Upper lobe of left lung (tissue), 4 donors: Measurements from ENCODE around the gene C1QTNF5.

Experiments
- CTCF ChIP-seq, 6 experiments: fragments of 450-650 bp in 4 of 6; fragments of 200-600 bp in 2 of 6; sonication (generic) in 2 of 6; IDR thresholded peaks; one replicate each; pipeline ENCODE4 v1.5.1; 2016 to 2019; ENCODE audit warnings: antibody characterized with exemption in 6 of 6
- EP300 ChIP-seq, 4 donors: sonication (generic); formaldehyde crosslinking; IDR thresholded peaks; one replicate each; pipeline ENCODE4 v1.5.1; 2017; ENCODE audit warnings: antibody characterized with exemption in 4 of 4, control low read depth in 2 of 4
- POLR2A ChIP-seq, 4 donors: fragments of 450-650 bp; IDR thresholded peaks; one replicate each; pipeline ENCODE4 v1.5.1; 2016 to 2017; ENCODE audit warnings: antibody characterized with exemption in 4 of 4, mild to moderate bottlenecking in 2 of 4
- POLR2AphosphoS5 ChIP-seq, 2 donors: sonication (generic); formaldehyde crosslinking; IDR thresholded peaks; one replicate each; pipeline ENCODE4 v1.5.1; 2017; ENCODE audit warnings: antibody characterized with exemption in 2 of 2

DNA sequence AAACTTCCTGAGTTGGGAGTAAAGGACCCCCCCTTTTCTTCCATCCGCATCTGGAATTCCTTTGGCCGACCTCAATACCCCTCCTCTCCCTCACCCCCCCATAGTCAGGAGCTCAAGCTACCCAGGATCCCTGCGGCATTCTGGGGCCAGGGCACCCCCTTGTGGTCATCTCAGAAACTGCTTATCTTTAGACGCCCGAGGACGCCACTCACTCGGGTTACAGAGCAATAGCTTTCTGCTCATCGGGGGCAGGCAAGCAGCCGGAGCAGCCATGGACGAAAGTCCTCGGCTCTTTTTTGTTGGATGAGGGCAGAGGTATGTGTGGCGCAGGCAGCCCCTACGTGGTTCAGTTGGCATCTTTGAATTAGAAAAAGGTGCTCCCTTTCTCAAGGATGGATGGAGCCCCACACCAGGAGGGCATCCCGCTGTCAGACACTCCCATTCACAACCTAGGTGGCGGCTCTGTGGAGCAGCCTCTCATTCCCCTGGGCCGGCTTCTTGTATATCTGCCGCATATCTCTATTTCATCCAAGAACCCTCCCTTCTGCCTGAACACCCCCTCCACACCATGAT is 2.3 kb downstream of the C1QTNF5 start:
- TF ChIP-seq POLR2A (IDR thresholded peaks at IDR 0.05) (no peak), POLR2AphosphoS5 (IDR thresholded peaks at IDR 0.05) (no peak), CTCF (IDR thresholded peaks at IDR 0.05) (peak; percentile 67 to 79 (median 74)), EP300 (IDR thresholded peaks at IDR 0.05) (no peak)
